Measurements from ENCODE around the gene MAML2. TPM values are rescaled to one million over a fixed set of nuclear protein-coding genes. Genes with fewer than 3 reads are reported as not detected.
A peak's percentile ranks its signal among the peaks of the same experiment; 100 is the strongest.

The MAML2 gene
- total RNA-seq, 4 donors from 2014 or later, result 19.0 to 36.4 (median 31.4) TPM

- Histone ChIP-seq H3K36me3 (no peaks in the 10 kb centered on the region), H3K27ac (no peak overlapping the region), H3K27me3 (no peaks in the 10 kb centered on the region), H3K4me3 (replicated peaks in 1 of 3) (no peak overlapping the region), H3K9me3 (no peaks in the 10 kb centered on the region), H3K4me1 (peaks cover 0 to 10% of the 10 kb centered on the region in 2 donors)
- WGBS, 2 donors, result 82 to 83% methylated on average over 3 of the region's 3 CpGs
- no peak for DNase-seq
- intact Hi-C loops (cut with DNase I), result no loop called here
- TF ChIP-seq POLR2A (IDR thresholded peaks at IDR 0.05), result no peak
- TF ChIP-seq, protein P1, sequence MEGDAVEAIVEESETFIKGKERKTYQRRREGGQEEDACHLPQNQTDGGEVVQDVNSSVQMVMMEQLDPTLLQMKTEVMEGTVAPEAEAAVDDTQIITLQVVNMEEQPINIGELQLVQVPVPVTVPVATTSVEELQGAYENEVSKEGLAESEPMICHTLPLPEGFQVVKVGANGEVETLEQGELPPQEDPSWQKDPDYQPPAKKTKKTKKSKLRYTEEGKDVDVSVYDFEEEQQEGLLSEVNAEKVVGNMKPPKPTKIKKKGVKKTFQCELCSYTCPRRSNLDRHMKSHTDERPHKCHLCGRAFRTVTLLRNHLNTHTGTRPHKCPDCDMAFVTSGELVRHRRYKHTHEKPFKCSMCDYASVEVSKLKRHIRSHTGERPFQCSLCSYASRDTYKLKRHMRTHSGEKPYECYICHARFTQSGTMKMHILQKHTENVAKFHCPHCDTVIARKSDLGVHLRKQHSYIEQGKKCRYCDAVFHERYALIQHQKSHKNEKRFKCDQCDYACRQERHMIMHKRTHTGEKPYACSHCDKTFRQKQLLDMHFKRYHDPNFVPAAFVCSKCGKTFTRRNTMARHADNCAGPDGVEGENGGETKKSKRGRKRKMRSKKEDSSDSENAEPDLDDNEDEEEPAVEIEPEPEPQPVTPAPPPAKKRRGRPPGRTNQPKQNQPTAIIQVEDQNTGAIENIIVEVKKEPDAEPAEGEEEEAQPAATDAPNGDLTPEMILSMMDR (IDR thresholded peaks at IDR 0.05), result no peak
Observed at GRCh38 chr11:96205460-96205809, 137.6 kb downstream of the MAML2 start.

- H3K27me3 ChIP-seq, result no peaks in the 10 kb centered on the region
- intact Hi-C loops (cut with DNase I), result no loop called here
- H3K9me3 ChIP-seq, result no peaks in the 10 kb centered on the region
- no peaks in the 10 kb centered on the region for H3K36me3 ChIP-seq
- no peak for DNase-seq
- H3K4me3 ChIP-seq (replicated peaks in 1 of 3), result no peak overlapping the region
- peaks cover 3 to 16% of the 10 kb centered on the region in 2 donors for H3K4me1 ChIP-seq
- no peak for TF ChIP-seq POLR2A (IDR thresholded peaks at IDR 0.05)
- TF ChIP-seq, protein P1 (IDR thresholded peaks at IDR 0.05), result no peak
- no peak overlapping the region for H3K27ac ChIP-seq
- 84 to 85% methylated on average over 5 of the region's 5 CpGs for WGBS, 2 donors
Observed at GRCh38 chr11:96204721-96205459, 138.1 kb downstream of the MAML2 start.

GRCh38 chr11:96204366-96204659, 138.7 kb downstream of the MAML2 start:
- H3K4me3 ChIP-seq (replicated peaks in 1 of 3), result no peak overlapping the region
- no peaks in the 10 kb centered on the region for H3K9me3 ChIP-seq
- peaks cover 5 to 19% of the 10 kb centered on the region in 2 donors for H3K4me1 ChIP-seq
- TF ChIP-seq, protein P1 (IDR thresholded peaks at IDR 0.05), result no peak
- TF ChIP-seq POLR2A (IDR thresholded peaks at IDR 0.05), result no peak
- H3K36me3 ChIP-seq, result no peaks in the 10 kb centered on the region
- DNase-seq, result no peak
- intact Hi-C loops (cut with DNase I), result no loop called here
- H3K27me3 ChIP-seq, result no peaks in the 10 kb centered on the region
- H3K27ac ChIP-seq, result no peak overlapping the region

GRCh38 chr11:96203567-96204365, 139.2 kb downstream of the MAML2 start:
- H3K4me1 ChIP-seq, result peaks cover 5 to 19% of the 10 kb centered on the region in 2 donors
- no peaks in the 10 kb centered on the region for H3K9me3 ChIP-seq
- H3K27me3 ChIP-seq, result no peaks in the 10 kb centered on the region
- no peak overlapping the region for H3K4me3 ChIP-seq (replicated peaks in 1 of 3)
- TF ChIP-seq, protein P1 (IDR thresholded peaks at IDR 0.05), result no peak
- no peak for TF ChIP-seq POLR2A (IDR thresholded peaks at IDR 0.05)
- no peaks in the 10 kb centered on the region for H3K36me3 ChIP-seq
- 96% methylated on average over 7 of the region's 7 CpGs for WGBS, 2 donors
- intact Hi-C loops (cut with DNase I), result no loop called here
- H3K27ac ChIP-seq, result no peak overlapping the region
- DNase-seq, result no peak

DNA sequence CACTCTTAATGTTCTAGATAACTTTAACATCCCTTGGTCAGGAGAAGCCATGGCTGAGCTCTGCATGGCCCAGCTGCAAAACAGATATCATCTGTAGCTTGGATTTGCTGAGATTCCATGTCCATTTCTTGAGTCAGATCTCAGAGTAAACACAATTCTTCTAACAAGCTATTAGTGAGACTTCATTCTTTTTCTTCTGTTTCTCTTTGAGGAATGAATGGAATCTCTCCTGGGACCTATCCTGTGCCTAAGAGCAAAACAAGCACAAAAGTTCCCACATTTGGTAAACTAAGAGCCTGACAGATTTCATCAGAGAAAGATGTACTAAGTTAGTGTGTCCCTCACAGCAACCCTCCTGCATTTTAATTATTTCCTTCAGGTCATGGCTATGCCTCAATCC, 142.8 kb downstream of the MAML2 start:
- Histone ChIP-seq H3K36me3 (no peaks in the 10 kb centered on the region), H3K4me3 (replicated peaks in 1 of 3) (no peak overlapping the region), H3K27ac (peak overlapping the region; percentile 27 to 71 (median 47)), H3K4me1 (peaks cover 5 to 13% of the 10 kb centered on the region in 2 donors), H3K27me3 (no peaks in the 10 kb centered on the region), H3K9me3 (no peaks in the 10 kb centered on the region)
- intact Hi-C loops (cut with DNase I), result no loop called here
- no peak for TF ChIP-seq POLR2A (IDR thresholded peaks at IDR 0.05)
- TF ChIP-seq, protein P1 (IDR thresholded peaks at IDR 0.05), result no peak
- DNase-seq, result no peak
